Fibroblast of the aortic adventitia (primary cell): ENCODE measurements around the gene PCDH15. TPM values are rescaled to one million over a fixed set of nuclear protein-coding genes. Genes with fewer than 3 reads are reported as not detected.

Experiments used
- DNase-seq: peaks from one replicate; pipeline ENCODE4 v3.0.0-alpha.2; 2010; ENCODE audit warnings: low read depth
- H3K4me3 ChIP-seq: 2 replicates; pipeline ENCODE4 v1.5.1; 2011; ENCODE audit warnings: low read depth, mild to moderate bottlenecking, control low read depth, low read length, moderate library complexity
- CTCF ChIP-seq: IDR thresholded peaks from 2 replicates; pipeline ENCODE4 v1.5.1; 2011; ENCODE audit warnings: mild to moderate bottlenecking, low read length, control low read depth, inconsistent platforms; ENCODE audit not compliant: insufficient read depth
- total RNA-seq: library from RNA; depleted of rRNA; stranded (reverse); fragments of >200 nt; gene quantifications from 2 replicates; pipeline ENCODE4 v1.2.3, GENCODE V29; 2012; ENCODE audit warnings: low replicate concordance

The PCDH15 gene
- total RNA-seq, 1 donor, result 0.09 TPM

DNA sequence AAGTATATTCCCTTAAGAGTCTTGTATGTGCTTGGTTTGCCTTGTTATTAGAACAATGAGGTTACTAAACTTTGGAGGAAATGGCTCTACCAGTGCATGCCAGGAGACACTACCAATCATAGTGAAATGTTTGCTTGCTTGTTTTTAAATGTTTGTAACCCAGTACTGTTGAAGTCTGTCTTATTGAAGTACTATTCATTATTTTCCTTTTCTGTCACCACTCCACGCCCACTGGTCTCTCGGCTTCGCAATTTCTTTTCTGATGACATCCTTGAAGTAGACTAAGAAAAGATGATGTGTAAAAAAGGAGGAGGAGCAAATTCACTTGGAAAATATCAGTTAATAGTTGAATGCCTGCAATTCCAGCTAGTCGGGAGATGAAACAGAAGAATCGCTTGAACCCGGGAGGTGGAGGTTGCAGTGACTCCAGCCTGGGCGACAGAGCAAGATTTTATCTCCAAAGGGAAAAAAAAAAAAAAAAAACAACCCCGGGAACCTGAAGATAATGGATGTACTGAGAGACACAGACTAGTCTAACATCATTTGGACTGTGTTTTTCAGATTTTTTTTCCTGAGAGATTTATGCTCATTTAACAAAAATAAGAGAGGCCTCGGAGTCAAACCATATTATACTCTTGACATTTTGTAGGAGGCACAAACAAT is 959.4 kb downstream of the PCDH15 start:
- no peak for DNase-seq
- no peak for TF ChIP-seq CTCF
- no peak overlapping the region for H3K4me3 ChIP-seq

- TF ChIP-seq CTCF, result no peak
- no peak for DNase-seq
- H3K4me3 ChIP-seq, result no peak overlapping the region
Measured at GRCh38 chr10:53840653-53841052, 960.4 kb downstream of the PCDH15 start.

DNA sequence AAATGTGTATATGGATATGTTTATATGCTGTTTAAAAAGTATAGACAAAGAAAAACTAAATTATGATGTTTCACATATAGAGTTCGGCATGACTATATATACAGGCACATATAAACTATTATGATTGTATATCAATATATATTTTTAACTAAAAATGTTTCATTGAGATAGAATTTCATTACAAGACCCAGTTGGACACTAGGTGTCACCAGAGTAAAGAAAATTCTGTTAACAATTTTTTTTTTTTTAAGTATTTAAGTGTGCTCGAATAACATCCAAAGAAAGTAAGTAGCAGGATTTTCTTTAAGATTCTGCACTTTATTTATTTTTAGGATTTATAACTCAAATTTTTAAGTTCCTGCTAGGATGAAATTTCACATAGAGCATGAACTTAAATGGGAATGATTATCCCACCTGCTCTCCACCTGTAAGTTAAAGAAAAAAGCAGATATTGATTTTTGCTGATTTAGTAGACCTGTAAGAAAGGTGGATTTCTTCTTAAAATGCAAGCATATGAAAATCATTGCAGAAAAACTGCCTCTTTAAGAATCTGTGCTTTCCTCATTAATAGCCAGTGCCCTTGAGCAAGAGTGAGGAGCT is 961.5 kb downstream of the PCDH15 start:
- peak; percentile 23 for TF ChIP-seq CTCF
- DNase-seq, result peak; percentile 19
- no peak overlapping the region for H3K4me3 ChIP-seq

DNA sequence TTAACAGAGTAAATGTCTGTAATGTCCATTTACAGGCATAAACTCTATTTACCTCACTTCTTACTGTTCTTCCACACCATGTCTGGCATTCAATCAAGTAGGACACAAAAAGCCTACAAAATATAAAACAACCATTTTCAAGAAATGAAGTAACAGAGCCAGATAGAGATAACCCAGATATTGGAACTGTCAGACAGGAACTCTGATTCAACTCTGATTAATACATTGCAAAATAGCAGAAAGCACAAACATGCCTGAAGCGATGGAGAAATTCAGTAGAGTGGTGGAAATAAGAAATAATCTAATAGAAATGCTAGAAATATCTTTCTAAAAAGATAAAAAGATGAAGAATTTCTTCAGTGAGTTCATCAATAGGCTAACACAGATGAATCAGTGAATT is 964.4 kb downstream of the PCDH15 start:
- TF ChIP-seq CTCF, result no peak
- H3K4me3 ChIP-seq, result no peak overlapping the region
- no peak for DNase-seq

- no peak for DNase-seq
- TF ChIP-seq CTCF, result no peak
- no peak overlapping the region for H3K4me3 ChIP-seq
Measured at GRCh38 chr10:53833908-53834307, 967.1 kb downstream of the PCDH15 start.

DNA sequence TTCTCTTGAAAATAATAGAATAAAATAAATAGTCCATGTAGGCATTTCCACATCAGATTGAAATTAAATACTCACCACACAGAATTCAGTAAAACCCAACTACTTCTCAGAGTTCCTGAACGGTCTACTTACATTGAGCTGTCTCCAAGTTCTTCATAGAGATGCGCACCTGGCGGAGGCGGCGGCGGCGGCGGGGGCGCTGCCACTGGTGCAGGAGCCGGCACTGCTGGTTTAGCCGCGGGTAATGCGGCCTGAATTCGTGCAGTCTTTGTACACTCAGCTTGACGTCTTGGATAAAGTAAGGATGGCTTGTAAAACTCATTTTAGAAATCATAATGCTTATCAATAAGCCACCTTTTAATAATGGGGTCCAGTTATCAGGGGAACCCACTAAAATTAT is 973.8 kb downstream of the PCDH15 start:
- no peak overlapping the region for H3K4me3 ChIP-seq
- no peak for DNase-seq
- no peak for TF ChIP-seq CTCF
